Left ventricle myocardium superior (tissue), 1 donor: ENCODE results near the gene SLCO6A1. TPM values are rescaled to one million over a fixed set of nuclear protein-coding genes. Genes with fewer than 3 reads are reported as not detected.

Experiments used
- total RNA-seq: library from RNA; stranded (reverse); fragmentation: NEBNext Ultra II Directional; extraction: Animal tissue kit (Norgen Biotek cat#: 25700); gene quantifications from one replicate; pipeline ENCODE4 v1.2.1, GENCODE V29; 2021
- donor health status: DM: no; HTN: yes; CAD: no; lungs with severe emphysema.

Gene SLCO6A1
- total RNA-seq, 1 donor from 2014 or later: not detected

Other genes starting within 250 kb of the SLCO6A1 start
- gene SLCO4C1, start 202.7 kb downstream of the SLCO6A1 start, total RNA-seq: 0.17 TPM